ENCODE results near the gene CACNA1C. TPM values are rescaled to one million over a fixed set of nuclear protein-coding genes. Genes with fewer than 3 reads are reported as not detected.

The CACNA1C gene
- total RNA-seq, 1 donor from 2014 or later: 6.8 TPM

DNA sequence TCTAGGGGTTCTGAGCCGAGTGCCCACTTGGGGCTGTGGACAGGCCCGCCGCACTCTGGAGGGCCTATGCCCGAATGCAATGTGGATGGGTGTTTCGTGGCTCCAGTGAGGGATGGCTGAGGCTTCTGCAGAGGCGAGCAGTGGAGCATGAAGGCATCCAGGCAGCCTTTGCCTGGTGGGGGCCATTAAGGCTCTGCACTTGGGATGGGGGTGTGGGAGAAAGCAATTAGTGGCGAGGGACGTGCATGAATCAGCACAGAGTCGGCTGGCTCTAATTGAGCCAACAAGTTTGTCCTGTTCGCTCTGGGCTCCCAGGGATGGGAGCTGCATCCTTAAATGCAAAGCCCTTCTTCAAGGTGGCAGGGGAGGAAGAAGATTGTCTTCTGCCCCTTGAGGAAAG, 395.1 kb downstream of the CACNA1C start:
- no peak for DNase-seq (ENCODE audit: low spot score)

DNA sequence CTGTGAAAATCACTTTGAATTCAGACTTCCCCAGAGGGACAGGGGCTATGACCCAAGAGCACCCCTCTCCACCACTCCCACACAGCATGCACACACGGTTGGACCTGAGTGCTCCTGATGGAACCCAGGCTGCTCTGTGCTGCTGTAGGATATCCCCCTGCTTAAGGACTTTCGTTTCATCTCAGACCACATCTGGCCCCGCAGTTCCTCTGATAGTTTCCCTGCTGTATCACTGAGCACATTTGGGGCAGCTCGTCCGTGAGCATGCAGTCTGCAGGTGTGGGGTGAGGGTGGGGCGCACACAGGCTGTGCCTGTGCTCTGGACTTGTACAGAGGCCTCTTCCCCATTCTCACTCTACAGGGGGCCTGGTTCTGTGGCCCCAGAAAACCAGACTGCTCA, 396.8 kb downstream of the CACNA1C start:
- no peak for DNase-seq (ENCODE audit: low spot score)

DNA sequence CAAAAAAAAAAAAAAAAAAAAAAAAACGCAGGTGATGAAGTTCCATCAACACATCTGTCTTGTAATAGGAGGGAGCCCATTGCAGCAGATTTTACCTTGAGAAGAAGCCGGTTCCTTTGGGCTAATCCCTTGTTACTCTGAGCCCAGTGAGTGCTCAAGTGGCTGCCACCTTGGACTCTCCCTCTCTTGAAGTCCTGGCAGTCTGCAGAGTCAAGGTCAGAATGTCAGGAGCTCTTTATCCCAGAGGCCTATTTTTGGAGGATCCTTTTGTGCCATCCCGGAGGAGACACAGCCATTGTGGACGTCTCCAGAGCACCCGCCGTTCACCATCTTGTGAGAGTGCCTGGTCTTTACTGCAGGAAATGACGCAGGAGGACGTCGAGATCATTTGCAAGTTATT, 397.8 kb downstream of the CACNA1C start:
- no peak for DNase-seq (ENCODE audit: low spot score)

DNA sequence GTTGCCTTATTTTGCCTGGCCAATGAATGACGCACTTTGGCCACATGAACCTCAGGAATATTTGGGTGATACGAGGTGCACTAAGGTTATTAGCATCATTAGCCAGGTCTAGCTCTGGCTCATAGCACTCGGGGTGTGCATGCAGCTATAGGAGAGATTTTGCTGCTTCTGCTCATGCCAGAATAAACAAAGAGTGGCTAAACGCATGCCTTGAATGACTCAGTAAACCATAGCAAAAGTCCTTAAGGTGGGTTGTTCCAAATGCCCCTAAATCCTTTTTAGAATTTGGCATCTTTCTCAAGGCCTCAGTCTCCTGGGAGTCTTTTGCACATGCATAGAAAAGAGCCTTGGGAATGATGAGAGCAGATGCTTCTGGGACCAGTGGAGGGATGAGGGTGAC, 398.2 kb downstream of the CACNA1C start:
- no peak for DNase-seq (ENCODE audit: low spot score)

DNA sequence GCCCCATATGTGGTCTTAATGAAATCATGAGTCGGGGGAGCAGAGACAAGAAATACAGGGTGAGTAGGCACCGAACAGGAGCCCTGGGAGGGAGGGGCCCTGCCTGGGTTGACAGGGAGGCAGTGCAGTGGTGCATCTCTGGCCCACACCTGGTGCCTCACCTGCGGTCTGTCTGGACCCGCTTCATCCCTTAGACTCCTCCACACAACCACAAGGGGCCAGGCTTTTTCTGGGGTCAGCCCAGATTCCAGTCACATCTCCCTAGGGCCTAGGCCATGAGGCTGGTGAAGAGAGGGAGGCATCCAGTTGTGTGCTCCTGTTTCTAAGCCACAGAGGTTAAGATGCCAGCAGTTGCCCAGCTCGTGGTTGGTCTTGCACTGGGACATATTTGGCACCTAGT, 398.7 kb downstream of the CACNA1C start:
- no peak for DNase-seq (ENCODE audit: low spot score)

DNA sequence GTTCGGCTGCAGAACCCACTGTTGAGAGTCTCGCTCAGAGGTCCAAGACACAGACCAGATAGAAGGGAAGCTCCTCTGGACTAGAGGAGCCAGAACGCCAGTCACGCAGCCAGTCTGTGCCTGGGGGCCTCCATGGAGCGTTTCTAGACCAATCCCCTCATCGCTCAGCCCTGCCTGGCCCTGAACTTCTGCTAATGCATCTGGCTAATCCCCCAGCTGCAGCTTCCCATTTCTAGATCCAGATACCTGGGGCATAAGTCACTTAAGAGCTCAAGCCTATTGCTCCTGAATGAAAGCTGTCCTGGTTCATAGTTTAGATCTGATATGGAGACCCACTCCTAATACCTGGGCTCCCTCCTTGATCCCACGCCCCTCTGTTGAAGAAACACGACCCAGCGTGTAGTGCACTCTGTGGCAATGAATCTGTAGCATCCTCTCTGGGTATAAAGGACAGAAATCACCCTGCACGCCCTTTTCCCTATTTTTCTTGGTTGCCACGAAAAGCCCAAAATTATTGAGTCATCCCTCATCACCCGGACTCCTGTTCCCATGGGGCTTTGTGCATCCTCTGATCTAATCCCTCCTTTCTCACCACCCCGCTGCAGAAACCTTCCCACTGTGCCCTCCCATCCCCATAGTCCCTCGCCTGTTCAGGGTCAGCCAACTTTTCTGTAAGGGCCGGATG, 400.4 kb downstream of the CACNA1C start:
- no peak for DNase-seq (ENCODE audit: low spot score)

DNA sequence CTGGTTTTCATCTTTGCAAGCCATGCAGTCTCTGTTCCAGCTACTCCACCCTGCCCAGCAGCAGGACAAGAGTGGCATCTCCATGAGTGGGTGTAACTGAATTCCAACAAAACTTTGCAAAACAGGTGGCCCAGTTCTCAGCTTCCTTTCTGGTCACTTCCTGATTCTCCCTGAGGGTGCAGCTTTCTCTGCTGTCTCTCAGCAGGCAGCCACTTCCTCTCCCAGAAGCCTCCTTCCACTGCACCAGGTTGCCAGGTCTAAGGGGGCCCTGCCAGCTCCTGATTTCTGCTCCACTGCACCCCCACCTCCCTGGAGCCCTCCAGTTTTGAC, 400.9 kb downstream of the CACNA1C start:
- DNase-seq (ENCODE audit: low spot score): no peak

DNA sequence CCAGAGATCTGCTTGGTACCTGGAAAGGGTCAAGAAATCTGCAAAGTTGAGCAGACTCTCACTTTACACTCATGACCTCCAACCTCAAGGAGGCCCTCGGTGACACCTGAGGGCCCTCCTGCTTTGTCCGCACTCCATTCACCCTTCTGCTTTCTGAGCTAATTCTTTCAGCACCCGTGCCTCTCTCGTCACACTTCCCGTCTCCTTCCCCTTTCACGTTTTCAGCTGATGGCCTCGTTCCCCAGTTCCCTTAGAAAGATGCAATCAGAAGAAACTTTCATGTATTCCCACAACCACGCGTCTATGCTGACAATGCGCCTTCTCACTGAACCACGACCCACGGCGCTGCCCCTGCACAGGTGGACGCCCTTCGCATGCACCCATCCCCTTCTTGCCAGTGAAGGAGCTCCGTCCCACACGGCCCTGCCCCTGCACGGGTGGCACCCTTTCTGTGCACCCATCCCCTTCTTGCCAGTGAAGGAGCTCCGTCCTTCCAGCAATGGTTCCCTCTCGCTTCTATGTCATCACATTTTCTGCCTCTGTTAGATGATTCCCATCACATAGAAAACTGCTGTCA, 401.9 kb downstream of the CACNA1C start:
- DNase-seq (ENCODE audit: low spot score): no peak

DNA sequence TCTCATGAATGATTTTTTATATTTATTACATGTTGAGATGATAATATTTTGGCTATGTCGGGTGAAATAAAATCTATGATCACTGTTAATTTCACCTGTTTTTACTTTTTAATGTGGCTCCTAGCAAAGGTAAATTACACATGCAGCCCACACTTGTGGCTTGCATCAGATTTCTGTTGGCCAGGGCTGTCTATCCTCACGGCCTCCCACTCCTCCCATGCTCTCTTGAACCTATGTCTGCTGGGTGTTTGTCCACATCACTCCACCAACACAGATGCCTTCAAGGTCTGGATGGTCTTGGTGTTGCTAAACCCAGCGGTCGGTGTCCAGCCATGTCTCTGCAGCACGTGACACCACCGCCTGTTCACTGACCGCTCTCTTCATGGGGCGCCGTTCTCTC, 402.6 kb downstream of the CACNA1C start:
- DNase-seq (ENCODE audit: low spot score): no peak

DNA sequence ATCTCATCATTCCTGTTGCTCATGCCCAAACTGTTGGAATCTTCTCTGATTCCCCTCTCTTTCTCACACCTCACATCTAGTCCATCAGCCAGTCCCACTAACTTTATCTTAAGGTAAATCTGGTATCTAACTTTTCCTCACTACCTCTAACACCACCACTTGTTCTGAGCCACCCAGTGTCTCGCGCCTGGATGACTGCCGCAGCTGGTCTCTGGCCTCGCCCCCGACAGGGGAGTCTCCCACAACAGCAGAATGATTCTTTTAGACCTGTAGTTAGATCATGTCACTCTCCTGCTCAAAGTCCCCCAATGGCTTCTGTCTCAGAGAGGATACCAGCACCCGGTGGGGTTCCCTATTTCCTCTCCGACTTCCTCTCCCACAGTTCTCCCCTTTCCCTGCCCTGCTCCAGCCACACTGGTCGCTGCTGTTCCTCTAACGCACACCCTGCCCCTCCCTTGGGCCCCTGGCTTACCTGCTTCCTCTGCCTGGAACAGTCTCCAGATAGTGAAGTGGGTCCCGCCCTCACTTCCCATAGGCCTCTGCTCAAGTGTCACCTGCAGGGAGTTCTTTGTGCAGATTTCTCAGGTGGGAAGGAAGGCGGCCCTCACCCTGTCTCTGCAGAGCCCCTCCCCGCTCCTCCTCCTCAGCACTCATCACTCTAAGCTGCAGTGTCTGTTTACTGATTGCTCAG, 403.5 kb downstream of the CACNA1C start:
- DNase-seq (ENCODE audit: low spot score): no peak

DNA sequence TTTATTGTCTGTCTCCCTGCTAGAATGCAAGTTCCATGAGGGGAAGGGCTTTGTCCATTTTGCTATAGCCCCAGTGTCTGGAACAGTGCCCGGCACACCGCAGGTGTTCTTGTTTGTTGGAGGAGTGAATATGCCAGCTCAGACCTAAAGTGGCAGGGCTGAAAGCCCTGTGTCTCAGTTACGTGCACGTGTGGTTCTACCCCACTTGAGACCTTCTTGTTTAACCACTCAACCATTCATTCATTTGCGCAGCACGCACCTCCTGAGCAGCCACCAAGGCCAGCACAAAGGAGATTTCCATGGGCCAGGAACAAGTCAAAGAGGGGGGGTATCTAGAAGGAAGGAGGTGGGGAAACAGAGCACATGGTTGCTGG, 404.0 kb downstream of the CACNA1C start:
- DNase-seq (ENCODE audit: low spot score): no peak

DNA sequence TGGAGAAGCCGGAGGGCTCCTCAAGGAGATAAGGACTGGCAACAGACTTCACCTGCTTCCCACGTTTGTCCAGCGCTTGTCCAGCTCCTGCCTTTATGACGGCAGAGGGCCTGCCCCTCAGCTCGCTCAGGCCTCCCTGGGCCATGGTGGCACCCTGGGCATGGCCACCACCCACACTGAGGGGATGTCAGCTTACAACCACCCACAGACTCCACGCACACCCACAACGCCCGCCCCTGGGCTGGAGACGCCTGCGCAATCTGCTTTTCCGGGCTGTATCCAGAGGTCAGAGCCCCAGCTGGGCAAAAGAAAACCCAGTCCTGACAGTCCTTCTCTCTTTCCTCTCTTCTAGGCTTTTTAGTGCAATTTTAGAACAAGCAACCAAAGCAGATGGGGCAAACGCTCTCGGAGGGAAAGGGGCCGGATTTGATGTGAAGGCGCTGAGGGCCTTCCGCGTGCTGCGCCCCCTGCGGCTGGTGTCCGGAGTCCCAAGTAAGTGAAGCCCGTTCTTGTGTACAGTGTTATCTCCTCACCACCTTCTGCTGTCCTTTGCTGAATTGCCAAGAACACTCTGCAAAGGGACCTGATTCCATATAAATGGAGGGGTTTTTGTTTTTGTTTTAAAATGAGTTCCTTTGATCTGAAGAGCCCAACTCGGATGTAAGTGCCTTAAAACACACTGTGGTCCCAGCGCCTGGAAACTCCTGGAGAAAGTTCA, 404.6 kb downstream of the CACNA1C start:
- no peak for DNase-seq (ENCODE audit: low spot score)

DNA sequence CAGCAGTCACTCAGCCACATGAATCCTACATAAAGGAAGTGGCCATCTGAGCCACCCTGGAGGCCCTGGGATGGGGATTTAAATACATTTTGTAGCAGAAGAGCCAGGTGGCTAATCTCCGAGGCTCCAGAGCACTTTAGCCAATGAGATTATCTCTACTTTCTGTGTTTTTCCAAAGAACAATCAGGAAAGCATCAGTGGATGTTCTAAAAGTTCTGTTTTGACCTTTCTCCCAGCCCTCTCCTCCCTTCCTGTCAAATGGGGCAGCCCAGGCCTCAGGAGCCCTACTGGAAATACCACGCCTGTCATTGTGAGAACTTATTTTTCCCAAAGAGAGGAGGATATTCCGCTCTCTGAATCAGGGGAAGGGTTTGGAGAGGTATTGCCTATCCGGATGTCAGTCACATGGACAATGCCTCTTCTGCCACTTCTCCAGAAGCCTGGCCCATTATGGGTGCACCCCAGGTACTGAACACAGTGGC, 405.2 kb downstream of the CACNA1C start:
- no peak for DNase-seq (ENCODE audit: low spot score)

DNA sequence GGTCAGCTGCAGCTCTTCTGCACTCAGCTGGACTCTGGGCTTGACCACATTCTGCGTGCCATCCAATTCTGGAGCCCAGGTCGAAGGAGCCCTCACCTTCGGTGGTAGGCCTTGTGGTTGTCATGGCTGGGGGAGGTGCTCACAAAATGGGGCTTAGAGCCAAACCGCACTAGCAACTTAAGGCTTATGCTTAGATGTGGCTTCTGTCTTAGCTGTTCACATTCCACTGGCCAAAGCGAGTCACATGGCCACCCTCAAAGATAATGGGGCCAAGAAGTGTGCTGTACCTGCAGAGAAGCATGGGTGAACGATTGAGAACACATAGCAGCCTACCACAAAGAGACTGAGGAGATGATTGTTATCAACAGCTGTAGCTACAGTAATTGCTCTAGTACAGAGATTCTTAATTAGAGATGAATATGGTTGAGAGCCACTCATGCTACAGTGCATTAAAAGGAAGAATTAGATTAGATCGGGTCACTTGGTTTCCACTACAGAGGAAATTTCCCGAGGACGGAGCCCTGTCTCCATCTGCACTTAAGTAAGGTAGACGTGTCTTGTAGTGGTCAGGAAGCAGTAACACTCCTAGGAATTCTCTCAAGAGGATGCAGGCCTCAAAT, 407.4 kb downstream of the CACNA1C start:
- DNase-seq (ENCODE audit: low spot score): no peak

DNA sequence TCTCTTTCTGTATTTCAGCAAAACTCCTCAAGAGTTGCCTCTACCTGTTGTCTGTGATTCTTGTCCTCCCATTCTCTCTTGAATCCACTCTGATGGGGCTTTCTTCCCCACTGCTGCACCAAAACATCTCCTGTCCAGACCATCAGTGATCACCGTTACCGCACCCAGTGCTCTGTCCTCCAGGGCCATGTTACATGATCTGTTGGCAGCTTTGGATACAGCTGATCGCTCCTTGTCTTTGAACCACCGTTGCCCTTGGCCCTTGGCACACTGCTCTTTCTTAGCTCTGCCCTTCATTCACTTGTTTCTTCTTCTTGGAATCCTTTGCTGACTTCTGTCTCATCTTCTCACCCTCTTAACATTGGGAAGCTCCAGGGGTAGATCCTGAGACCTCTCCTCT, 408.3 kb downstream of the CACNA1C start:
- no peak for DNase-seq (ENCODE audit: low spot score)

DNA sequence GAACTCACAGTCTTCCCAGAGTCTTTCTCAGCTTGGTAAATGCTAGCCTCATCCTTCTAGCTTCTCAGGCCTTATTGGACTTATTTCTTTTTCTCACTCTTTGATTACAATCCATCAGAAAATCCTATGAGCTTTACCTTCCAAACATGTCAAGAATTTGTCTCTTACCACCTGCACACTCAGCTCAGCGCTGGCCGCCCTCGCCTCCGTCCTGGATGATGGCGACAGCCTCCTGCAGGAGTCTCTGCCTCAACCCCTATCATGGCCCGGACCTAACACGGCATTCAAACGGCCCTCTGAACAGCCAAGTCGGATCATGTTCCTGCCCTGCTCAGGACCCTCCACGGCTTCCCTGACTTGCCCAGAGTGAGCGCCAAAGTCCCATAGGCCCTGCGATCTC, 408.9 kb downstream of the CACNA1C start:
- DNase-seq (ENCODE audit: low spot score): no peak

DNA sequence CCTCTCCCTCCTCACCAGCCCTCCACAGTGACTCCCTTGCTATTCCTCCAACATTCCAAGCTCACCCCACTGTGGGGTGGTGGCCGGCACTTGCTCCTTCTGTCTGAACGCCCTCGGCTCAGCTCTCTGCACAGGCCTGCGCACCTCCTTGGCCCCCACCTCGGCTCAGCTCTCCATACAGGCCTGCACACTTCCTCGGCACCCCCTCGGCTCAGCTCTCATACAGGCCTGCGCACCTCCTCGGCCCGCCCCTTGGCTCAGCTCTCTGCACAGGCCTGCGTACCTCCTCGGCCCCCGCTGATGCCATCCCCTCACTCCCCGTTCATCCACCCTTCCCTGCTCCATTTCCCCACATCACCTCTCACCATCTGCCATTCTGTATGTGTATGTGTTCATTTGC, 409.3 kb downstream of the CACNA1C start:
- DNase-seq (ENCODE audit: low spot score): no peak

DNA sequence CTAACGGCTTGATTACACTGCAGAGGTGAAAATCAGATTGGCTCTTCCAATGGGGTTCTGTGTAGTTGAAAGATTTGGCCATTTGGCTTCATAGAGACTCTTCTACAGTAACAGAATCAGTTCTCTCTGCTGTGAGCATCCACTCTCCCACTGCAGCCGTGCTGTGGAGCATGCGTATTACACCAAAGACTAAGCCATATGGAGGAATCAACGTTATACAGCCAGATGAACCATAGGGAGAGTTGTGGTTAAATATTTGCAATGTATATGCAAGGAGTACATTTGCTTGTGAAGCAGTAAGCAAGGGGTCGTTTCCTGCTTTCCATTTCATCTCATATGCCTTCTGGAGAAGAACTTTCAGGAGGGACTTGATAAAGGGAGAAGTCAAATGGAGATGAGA, 410.9 kb downstream of the CACNA1C start:
- no peak for DNase-seq (ENCODE audit: low spot score)

DNA sequence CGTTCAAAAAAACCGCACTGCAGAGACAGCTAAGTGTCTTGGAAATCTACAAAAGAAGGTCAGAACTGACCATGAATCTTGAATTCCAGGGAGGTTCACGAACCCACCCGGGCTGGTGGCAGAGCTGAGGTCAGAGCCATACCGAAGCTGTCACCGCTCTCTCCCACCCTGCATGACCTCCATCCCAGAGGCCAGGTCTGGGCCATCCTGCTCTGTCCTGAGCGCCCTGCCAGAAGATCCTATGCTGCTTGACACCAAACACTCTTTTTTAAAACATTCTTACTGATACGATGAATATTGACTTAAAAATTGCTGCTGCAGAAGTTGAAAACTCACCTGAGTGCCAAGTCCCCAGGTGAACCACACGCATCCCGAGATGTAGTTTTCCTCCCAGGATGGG, 412.9 kb downstream of the CACNA1C start:
- DNase-seq (ENCODE audit: low spot score): peak; percentile 51

DNA sequence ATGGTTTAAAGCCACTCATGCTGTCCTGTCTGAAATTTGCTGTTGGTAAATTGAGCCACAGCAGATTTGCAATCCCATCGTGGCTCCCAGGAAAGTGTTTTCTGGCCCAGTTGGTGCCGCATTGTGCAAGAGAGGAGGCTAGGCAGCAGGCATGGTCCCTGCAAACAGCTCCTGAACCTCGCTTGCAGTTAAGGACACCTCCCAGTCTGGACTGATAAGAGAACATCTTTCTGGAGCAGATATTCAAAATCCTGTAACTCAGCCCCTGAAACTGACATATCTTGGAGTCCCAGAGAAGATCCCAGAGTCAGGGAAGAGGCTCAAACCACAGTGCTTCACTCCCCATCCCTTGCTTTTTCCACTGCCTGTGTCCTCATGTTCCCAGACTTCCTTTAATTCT, 413.4 kb downstream of the CACNA1C start:
- DNase-seq (ENCODE audit: low spot score): peak; percentile 41

DNA sequence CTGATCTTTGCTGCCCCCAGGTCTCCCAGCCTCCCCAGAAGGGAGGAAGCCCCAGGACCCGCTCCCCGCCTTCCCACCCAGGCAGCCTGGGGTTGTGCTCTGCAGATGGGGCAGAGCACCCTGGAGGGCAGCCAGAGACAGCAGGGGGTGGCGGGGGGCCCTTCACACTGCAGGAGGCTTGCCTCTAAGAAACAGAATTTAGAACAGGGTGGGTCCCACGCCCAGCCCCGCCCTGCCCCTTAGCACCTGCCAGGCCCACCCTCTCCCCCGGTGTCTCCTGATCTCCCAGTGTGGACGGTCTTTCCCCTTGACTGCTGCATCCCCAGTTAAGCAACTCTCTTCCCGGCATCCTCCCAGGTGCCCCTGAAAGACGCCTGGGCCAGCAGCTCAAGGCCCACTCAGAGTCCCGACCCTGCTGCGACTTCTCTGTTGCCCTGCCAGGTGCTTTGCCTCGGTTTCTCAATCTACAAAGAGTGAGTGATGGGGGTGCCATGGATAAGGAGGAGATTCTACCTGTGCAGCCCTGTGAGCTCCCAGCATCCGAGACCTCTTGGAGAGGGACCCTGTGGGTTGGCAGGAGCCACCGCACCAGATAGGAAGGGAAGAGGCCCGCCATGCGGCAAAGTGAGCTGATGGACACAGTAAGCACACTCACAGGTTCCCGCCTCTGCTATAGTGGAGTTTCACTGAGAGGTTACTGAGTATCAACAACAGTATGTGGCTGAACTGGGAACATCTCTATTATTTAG, 414.8 kb downstream of the CACNA1C start:
- peak; percentile 87 for DNase-seq (ENCODE audit: low spot score)

Measured in mesenteric fat pad (tissue), 1 donor.